HEK293 (cell line): ENCODE data around the gene FAM43A.
A peak's percentile ranks its signal among the peaks of the same experiment; 100 is the strongest.

Experiments used
- KLF1 ChIP-seq: fragments of 450-650 bp; formaldehyde crosslinking; IDR thresholded peaks from 2 replicates; pipeline ENCODE4 v1.5.1; 2016; ENCODE audit warnings: missing biosample characterization, missing genetic modification characterization
- TF ChIP-seq, protein P1 (sequence below): fragments of 450-650 bp; formaldehyde crosslinking; IDR thresholded peaks from 2 replicates; pipeline ENCODE4 v1.5.1; 2016; ENCODE audit warnings: missing biosample characterization, missing genetic modification characterization
- TF ChIP-seq, protein P2 (sequence below): fragments of 450-650 bp; formaldehyde crosslinking; IDR thresholded peaks from 2 replicates; pipeline ENCODE4 v1.5.1; 2017; ENCODE audit warnings: missing biosample characterization, missing genetic modification characterization
- TF ChIP-seq, protein P3 (sequence below): fragments of 450-650 bp; formaldehyde crosslinking; IDR thresholded peaks from 2 replicates; pipeline ENCODE4 v1.5.1; 2016; ENCODE audit warnings: missing biosample characterization, missing genetic modification characterization, low read depth

DNA sequence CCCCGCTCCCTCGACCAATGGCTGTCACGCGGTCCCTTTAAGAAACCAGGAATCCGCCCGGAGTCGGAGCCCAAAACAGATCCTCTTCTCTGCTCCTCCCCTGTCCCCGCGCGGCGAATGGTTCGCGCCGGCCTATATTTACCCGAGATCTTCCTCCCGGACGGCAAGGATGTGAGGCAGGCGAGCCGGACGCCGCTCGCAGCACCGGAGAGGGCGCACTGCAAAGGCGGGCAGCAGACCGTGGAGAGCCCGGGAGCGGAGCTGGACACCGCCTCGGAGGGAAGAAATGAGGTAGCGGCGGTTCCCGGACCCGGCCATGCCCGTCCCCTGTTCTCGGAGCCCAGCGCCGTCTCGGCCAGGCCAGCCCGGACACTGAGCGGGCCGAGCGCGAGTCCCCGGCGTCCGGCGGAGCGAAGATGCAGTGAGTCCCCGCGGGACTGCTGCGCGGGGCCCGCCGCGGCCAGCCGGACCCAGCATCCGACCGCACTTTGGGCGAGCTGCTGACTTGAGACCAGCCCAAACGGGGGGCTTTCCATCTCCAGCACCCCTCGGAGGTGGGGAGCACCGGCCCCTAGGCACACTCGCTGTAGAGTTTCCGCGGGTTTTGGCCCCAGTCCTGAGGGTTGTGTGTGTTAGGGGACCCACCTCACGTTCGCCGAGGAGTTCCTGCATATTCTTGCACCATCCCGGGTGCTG, at the start of gene FAM43A:
- TF ChIP-seq, protein P1, sequence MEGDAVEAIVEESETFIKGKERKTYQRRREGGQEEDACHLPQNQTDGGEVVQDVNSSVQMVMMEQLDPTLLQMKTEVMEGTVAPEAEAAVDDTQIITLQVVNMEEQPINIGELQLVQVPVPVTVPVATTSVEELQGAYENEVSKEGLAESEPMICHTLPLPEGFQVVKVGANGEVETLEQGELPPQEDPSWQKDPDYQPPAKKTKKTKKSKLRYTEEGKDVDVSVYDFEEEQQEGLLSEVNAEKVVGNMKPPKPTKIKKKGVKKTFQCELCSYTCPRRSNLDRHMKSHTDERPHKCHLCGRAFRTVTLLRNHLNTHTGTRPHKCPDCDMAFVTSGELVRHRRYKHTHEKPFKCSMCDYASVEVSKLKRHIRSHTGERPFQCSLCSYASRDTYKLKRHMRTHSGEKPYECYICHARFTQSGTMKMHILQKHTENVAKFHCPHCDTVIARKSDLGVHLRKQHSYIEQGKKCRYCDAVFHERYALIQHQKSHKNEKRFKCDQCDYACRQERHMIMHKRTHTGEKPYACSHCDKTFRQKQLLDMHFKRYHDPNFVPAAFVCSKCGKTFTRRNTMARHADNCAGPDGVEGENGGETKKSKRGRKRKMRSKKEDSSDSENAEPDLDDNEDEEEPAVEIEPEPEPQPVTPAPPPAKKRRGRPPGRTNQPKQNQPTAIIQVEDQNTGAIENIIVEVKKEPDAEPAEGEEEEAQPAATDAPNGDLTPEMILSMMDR (tag by site-specific recombination): peak; percentile 66
- peak; percentile 16; the same call in 1 of the 2 replicates for TF ChIP-seq KLF1 (tag by site-specific recombination)
- TF ChIP-seq, protein P2, sequence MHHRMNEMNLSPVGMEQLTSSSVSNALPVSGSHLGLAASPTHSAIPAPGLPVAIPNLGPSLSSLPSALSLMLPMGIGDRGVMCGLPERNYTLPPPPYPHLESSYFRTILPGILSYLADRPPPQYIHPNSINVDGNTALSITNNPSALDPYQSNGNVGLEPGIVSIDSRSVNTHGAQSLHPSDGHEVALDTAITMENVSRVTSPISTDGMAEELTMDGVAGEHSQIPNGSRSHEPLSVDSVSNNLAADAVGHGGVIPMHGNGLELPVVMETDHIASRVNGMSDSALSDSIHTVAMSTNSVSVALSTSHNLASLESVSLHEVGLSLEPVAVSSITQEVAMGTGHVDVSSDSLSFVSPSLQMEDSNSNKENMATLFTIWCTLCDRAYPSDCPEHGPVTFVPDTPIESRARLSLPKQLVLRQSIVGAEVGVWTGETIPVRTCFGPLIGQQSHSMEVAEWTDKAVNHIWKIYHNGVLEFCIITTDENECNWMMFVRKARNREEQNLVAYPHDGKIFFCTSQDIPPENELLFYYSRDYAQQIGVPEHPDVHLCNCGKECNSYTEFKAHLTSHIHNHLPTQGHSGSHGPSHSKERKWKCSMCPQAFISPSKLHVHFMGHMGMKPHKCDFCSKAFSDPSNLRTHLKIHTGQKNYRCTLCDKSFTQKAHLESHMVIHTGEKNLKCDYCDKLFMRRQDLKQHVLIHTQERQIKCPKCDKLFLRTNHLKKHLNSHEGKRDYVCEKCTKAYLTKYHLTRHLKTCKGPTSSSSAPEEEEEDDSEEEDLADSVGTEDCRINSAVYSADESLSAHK (tag by site-specific recombination): no peak
- TF ChIP-seq, protein P3, sequence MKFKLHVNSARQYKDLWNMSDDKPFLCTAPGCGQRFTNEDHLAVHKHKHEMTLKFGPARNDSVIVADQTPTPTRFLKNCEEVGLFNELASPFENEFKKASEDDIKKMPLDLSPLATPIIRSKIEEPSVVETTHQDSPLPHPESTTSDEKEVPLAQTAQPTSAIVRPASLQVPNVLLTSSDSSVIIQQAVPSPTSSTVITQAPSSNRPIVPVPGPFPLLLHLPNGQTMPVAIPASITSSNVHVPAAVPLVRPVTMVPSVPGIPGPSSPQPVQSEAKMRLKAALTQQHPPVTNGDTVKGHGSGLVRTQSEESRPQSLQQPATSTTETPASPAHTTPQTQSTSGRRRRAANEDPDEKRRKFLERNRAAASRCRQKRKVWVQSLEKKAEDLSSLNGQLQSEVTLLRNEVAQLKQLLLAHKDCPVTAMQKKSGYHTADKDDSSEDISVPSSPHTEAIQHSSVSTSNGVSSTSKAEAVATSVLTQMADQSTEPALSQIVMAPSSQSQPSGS (tag by site-specific recombination): no peak
